HG03521 (cell line): Measurements from ENCODE around the gene FIS1.

ENCODE experiments used
- ATAC-seq: cut with Tn5 transposase; IDR thresholded peaks from one replicate; pipeline ENCODE4 v1.9.1; 2021; ENCODE audit warnings: mild to moderate bottlenecking, moderate library complexity; ENCODE audit not compliant: unreplicated experiment

The FIS1 gene

DNA sequence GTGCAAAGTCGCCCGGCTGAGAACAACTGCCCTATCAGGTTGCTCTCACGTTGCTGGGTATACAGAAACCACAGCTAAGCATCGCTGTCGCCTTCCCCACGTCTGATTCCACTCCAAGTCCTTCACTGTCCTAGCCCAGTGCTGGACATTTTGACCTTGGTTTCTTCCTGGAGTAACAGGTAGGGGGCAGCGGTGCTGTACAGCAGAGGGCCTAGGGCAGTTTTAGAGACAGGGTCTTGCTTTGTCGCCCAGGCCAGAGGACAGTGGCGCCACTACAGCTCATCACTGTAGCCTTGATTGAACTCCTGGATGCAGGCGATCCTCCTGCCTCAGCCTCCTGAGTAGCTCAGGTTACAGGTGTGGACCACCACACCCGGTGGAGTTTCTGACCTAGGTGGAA is 9.8 kb downstream of the FIS1 start:
- no peak for ATAC-seq

DNA sequence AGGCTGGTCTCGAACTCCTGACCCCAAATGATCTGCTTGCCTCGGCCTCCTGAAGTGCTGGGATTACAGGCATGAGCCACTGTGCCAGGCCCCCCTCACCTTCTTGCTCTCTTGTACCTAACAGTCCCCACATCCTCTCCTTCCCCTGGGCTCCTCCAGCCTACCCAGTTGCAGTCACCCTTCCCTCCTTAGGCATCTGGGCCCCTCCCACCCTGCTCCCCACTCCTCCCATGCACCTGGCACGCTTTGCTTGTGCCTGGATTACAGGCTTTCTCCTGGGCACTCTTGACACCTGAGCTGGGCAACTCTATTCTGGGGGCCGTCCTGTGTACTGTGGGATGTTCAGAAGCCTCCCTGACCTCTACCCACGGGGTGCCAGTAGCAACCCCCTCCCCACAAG is 10.2 kb downstream of the FIS1 start:
- ATAC-seq = no peak

DNA sequence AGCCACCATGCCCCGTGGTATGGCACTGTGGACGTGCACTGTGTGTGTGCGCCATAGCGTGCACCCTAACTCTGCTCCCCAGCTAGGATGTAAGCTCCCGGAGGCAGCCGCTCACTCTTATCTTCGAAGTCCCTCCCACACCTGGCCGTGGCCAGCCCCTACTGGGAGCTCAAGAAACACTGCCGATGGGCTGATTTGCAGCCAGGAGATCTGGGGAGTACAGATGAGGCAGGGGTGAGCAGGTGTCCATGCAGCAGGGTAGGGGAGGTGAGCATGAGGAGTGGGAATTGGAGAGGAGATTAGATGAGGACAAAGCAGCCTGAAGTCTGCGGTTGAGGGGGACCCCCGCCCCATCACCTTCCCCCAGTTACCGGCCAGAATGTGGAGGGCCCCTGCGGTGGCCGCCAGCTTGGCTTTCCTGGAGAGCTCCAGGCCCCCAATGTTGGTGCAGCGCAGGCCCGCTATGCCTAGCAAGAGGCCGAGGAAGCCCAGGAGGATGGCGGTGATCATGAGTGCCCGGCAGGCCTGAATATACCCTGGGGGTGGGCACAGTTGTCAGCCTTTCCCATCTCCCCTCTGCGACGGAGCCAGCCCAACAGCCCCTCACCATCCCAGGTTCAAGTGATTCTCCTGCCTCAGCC is 10.9 kb downstream of the FIS1 start:
- ATAC-seq = no peak

DNA sequence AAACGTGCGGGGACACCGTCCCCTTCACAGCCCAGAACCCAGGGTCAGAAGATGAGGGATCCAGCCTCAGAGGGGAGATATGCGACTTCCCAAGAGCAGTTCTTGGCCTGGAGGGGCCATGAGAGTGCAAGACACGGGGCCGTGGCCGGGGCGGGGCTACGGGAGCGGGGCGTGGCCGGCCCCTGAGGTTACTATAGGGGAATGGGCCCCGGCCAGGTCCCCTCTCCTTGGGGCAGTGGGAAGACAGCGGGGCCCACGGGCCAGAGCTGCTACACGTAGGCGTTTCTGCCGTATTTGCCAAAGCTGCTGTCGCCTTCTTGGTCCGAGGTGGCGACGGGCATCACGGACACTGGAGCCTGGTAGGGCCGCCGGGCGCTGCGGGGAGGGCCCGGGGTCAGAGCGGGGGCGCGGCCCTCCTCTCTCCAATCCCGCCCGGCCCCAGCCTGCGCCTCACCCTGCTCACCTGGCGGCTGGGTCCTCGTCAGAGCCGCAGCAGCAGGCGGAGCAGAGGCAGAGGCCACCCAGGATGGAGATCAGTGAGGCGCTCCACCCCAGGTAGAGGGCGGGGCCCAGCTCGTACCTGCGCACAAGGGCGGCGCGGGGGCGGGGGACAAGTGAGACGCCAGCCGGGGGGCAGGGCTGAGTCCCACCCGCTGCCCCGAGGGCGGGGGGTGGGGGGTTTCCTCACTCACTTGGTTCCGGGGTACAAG is 12.6 kb downstream of the FIS1 start:
- ATAC-seq = no peak

DNA sequence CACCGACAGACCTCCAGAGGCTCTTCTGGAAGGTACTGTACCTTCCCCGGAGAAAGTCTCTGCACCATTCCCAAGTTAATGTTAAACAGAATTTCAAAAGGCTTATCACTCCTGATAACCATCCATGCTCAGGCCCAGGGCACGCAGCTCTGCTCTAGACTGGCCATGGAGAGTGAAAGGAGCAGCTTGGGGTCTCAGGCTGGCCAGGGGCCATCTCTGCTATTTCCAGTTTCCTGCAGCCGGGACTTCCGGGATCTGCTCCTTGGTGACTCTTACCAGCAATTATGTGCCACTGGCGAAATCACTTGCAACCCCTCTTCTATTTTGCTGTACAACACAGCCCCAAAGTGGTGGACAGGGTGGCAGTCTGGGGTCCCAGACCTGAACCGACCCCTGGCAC is 13.2 kb downstream of the FIS1 start:
- ATAC-seq = no peak

DNA sequence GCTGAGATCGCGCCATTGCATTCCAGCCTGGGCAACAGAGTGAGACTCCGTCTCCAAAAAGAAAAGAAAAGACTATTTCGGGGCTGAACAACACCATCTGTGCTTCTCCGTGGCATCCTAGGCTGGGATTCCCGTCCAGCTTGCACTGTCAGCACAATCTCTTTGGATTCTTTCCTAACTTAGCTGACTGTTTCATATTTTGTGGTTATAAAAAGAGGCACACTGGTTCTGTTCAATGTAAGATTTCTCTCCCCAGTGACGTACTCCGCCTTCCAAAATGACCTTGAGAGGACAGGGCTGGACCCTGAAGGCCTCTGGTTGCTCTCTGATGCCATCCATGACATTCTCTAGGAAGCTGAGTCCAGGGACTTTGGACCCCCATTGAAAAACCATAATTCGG is 18.2 kb downstream of the FIS1 start:
- no peak for ATAC-seq

DNA sequence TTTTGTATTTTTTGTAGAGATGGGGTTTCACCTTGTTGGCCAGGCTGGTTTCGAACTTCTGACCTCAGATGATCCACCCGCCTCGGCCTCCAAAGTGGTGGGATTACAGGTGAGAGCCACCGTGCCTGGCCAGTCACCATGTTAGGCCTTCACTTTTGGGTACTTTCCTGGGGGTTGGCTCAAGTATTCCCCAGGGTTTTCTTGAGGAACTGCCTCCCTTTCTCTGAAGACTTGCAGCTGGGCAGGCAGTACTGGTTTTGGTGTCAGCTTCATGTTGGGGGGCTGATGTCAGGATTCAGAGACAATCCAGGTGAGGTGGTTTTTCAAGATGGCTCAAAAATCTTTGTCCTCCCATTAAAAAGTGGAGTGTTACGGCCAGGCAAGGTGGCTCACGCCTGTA is 19.2 kb downstream of the FIS1 start:
- ATAC-seq = no peak

DNA sequence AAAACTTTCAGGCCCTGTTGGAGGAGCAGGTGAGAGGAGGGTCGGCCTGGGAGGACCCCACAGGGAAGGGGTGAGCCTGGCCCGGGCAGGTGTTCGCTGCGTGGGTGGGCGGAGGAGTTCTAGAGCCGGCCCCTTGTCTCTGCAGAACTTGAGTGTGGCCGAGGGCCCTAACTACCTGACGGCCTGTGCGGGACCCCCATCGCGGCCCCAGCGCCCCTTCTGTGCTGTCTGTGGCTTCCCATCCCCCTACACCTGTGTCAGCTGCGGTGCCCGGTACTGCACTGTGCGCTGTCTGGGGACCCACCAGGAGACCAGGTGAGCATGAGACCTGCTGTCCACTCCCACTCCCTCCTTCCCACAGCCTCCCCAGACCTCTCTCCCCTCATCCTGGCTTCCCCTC is 21.4 kb downstream of the FIS1 start:
- no peak for ATAC-seq

DNA sequence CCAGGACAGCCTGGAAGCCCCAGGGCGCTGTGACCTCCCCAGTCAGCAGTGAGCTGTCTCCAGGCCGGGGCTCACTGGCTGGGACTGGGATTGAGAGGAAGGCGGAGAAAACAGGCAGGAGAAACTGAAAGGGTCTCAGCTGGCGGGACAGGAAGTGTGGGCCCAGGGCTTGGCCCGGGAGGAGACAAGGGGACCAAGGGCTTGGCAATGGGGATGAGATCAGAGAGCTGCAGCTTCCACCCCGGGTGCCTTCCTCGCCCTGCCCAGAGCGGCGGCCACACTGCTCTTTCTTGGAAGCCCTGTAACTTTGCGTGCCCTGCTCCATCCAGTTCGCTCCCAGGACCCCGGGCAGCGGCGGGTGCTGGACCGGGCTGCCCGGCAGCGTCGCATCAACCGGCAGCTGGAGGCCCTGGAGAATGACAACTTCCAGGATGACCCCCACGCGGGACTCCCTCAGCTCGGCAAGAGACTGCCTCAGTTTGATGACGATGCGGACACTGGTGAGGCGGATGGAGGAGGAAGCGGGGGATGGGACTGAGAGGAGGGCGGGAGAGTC is 22.5 kb downstream of the FIS1 start:
- ATAC-seq = no peak

DNA sequence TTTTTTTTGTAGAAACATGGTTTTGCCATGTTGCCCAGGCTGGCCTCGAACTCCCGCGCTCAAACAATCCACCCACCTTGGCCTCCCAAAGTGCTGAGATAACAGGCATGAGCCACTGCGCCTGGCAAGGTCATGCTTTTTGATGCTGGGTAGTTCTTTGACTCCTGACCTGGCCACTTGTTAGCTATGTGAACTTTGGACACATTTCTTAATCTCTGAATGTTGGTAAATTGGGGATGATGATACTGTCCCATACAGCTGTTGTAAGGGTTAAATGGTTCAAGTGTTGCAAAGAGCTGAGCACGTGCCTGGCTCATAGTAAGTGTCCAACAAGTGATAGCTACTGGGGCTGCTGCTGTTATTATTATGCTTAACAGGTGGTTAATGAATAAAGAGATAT is 24.6 kb downstream of the FIS1 start:
- no peak for ATAC-seq

DNA sequence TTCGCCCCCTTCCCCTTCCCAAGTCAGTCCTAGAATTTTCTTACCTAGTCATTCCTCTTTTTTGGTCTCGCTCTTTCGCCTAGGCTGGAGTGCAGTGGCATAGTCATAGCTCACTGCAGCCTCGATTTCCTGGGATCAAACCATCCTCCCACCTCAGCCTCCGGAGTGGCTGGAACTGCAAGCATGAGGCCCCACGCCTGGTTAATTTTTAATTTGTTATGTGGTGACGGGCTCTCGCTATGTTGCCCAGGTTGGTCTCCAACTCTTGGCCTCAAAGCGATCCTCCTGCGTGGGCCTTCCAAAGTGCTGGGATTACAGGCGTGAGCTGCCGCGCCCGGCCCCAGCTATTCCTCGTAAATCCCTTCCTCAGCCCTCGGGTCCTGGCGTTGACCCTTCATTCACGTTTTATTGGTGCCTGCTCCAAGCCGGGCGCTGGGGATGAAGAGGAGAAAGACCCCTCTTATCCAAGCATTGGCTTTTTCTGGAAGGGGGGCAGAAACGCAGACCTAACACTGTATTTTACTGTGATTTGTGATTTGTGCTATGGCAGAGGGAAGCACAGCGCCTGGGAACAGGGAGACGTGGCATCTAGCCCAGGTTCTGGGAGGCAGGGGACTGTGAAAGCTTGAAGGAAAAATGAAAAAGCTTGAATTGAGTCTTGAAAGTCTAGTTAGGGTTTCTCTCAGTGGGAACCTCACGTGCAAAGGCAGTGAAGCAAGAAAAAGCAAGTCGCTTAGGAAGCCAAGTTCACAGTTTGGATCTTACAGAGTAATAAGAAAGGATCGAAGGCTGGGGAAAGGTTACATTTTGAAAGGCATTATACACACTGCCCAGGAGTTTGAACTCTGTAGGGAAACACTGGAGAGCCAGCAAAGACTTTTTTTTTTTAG is 26.4 kb downstream of the FIS1 start:
- ATAC-seq = no peak

DNA sequence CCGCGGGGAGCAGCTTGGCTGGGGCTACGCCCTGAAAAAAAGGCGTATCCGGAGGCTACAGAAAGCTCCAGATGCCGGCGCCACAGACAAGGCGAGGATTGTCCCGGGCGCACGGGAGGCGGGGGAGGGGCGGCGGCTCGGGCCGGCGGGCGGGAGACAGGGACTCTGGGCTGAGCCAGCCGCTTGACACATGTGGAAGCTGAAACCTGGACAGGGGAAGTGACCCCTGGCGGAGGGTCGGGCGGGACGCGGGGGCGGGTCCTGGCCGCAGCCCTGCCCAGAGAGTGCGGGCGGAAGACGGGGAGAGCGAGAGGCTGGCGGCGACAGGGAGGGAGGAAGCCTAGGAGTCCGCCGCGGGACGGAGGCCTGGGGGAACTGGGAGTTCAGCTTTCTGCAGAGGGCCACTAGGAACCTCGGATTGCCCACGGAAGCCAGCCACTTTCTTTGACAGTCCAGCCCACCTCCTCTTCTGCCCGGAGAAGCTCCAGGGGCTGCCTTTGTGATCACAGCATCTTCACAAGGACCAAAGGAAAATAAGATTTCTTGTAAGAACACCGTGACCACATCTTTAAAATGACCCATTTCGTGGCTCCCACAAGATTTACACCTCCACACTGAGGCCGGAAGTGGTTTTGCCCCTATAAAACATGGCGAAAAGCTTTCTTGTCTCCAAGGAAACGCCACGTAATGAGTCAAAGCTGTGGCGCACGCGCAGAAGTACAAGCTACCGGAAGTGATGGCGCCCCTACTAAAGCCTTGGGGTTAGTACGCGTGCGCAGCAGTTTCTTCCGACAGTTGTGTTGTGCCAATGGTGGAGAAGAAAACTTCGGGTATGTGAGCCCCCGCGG is 27.3 kb downstream of the FIS1 start, which contains the start of the genes PLOD3 and ZNHIT1:
TSS of gene PLOD3 (minus strand) at position 194 of the 848 bp plus-strand sequence. CDS start 307 bp downstream, outside the sequence.
TSS of gene ZNHIT1 (plus strand) at position 778 of the 848 bp plus-strand sequence. CDS start at position 809, 31 bp downstream.
- peak; percentile 65 for ATAC-seq

DNA sequence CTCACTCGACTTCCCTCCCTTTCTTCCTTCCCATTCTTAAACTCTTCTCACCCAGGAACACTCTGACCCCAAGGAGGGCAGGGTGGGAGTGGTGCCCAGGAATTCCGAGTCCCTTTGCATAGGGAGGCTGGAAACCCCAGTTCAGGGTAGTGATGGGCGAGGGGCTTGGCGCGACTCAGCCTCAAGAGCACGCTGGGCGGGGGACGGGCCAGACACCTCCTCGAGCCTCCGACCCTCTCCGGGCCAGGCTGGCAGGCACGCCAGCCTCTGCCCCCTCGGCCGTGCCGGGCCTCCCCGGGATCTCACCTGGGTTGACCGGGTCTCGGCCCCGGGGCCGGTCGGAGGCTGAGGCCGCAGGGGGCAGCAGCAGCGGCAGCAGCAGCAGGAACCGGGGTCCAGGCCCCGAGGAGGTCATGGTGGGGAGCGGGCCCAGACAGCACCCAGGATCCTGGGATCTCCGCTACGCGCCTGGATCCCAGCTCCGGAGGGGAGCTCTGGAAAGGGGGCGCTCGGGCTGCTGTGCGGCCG is 28.0 kb downstream of the FIS1 start:
- ATAC-seq = peak; percentile 17

DNA sequence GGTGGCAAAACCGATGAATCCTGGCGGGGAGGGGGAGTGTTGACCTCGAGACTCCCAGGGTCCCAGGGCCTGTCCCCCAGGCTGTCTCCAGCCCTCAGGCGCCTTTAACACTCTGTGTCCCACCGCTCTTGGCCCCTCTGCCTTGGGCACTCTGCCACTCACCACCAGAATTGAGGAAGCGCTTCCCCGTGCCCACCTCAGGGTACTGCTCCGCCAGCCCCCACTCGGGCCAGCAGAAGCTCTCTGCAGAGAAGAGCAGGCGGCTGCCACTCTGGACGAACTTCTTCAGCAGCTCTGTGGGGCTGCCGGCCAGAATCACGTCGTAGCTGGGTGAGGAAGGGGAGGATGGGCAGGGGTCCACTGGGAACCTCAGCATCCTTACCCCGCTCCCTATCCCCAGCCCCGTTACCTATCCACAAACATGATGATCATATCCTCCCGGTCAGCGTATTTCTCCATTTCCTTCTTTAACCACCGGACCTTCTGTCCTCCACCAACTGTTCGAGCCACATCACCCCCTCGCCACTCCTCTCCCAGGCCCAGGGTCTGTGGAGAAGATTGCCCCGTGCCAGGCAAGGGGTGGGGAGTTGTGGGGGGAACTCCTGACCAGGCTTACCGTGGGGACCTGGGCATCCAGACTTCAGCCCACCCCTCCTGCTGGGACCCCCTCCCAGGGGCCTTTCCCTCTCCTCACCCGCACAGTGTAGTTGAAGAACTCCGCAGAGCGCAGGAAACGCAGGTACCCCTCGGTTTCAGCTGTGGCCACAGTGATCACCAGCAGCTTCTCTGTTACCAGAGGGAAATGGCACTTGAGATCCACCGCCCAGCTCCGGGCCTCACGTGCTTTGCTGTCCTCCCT is 28.7 kb downstream of the FIS1 start:
- ATAC-seq = no peak

DNA sequence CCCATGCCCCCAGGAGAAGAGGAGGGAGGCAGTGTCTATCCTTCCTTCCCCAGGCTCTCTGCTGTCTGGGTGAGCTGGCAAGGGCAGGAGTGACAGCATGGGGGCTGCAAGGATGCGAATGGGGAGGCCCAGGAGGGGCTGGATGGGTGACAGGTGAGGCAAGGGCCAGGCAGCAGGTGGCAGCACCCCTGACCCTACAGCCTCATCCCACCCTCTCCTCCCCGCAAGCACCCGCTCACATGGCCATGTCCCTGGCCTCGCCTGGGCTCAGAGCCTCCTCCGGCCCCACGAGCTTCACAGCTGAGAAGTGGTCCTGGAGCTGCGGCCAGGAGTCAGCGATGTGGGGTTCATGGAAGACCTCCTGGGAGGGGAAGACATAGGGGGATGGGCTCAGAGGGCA is 32.9 kb downstream of the FIS1 start:
- ATAC-seq = no peak

DNA sequence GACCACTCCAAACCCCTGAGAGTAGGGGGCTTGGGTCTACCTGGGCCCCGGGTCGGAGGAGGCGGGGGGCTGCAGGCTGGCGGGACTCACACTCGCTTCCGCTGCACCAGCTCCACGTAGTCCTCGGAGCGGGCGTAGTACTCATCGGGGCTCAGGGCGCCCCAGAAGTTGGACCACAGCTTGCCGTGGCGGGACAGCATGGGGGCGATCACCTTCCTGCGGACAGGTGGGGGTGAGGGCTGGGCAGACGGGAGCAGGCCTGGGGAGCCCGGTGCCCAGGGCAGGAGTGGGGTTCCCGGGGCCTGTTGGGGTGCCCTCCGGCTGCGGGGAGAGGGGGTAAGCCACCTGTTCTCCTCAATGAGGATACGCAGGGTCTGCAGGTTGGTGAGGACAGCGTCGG is 33.4 kb downstream of the FIS1 start:
- ATAC-seq = no peak

DNA sequence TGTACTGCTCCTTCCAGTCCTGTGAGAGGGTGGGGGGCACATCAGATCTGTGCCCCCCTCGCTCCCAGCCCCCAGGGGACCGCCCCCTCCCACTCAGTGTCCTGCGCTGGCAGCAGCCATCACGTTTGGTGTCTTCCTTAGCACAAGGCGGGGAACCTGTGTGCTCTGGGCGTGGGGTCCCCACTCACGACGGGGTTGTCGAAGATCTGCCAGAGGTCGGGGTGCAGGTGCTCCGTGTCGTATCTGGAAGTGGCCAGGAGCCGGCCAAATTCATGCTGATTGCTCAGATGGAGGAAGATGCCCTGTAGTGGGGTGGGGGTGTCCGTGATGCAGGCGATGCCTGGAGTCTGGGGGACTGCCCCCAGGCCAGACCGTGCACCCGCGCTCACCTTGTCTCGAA is 34.7 kb downstream of the FIS1 start:
- ATAC-seq = no peak

DNA sequence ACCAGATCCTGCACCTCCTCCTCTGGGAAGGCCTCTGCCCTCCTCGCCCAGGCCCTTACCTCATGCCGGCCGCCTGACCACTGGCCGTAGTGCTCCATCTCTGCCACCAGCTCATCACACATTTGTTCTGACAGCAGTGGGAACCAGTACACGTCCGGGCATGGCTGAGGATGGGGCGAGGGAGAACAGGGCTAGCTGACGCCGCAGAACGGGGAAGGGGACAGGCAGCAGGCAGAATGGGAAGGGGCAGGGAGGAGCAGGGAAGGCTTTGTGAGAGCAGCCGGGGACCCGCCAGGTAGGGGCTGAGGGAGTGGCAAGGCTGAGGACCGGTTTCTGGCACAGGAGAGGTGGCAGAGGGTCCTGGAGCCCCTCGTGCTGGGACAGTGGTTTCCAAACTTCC is 36.1 kb downstream of the FIS1 start:
- ATAC-seq = no peak

DNA sequence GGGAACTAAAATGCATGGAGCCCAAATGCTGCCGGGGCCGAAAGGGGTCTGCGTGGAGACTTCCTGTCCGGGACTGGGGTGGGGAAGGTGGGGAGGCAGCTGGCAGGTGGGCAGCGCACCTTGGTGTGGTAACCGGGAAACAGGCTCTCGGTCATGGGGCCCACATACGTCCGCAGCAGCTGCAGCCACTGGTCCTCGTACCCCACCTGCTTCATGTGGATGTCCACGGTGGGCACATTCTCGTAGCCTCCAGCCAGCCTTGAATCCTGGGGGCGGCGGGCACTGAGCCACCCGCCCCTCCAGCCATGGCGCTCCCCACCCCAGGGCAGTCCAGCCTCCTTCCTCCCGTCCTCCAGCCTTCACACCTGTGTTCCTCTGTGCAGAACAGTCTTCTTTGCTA is 37.4 kb downstream of the FIS1 start:
- ATAC-seq = no peak
